Measurements from ENCODE around the gene MACO1. TPM values are rescaled to one million over a fixed set of nuclear protein-coding genes. Genes with fewer than 3 reads are reported as not detected.
"Not testable (repeated sequence)": the region's sequence is repeated elsewhere in the genome, so short reads cannot be mapped to it uniquely, and the experiment has no call there.

MACO1 gene
- total RNA-seq, 1 donor from 2014 or later: 39.4 TPM

DNA sequence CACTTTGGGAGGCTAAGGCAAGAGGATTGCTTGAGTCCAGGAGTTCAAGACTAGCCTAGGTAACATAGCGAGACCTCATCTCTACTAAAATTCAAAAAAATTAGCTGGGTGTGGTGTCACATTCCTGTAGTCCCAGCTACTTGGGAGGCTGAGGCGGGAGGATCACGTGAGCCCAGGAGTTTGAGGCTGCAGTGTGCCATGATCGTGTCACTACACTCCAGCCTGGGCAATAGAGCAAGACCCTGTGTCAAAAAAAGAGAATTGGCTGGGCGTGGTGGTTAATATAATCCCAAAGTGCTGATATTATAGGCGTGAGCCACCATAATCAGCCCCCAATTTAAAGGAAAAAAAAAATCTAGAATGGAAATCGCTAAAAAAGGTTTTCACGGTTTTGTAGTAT is 7.0 kb downstream of the MACO1 start:
- Mint-ChIP-seq H3K36me3 (ENCODE audit: low read depth) (no peaks in the 10 kb centered on the region), H3K9me3 (ENCODE audit: low read depth) (no peaks in the 10 kb centered on the region), H3K4me3 (ENCODE audit: unreplicated experiment) (no peak overlapping the region), H3K27me3 (ENCODE audit: low read depth) (no peaks in the 10 kb centered on the region), H3K27ac (ENCODE audit: unreplicated experiment) (no peak overlapping the region), H3K4me1 (ENCODE audit: low read depth) (peaks cover 55% of the 10 kb centered on the region)
- no peak for DNase-seq (ENCODE audit: low spot score)
- TF ChIP-seq, protein P1, sequence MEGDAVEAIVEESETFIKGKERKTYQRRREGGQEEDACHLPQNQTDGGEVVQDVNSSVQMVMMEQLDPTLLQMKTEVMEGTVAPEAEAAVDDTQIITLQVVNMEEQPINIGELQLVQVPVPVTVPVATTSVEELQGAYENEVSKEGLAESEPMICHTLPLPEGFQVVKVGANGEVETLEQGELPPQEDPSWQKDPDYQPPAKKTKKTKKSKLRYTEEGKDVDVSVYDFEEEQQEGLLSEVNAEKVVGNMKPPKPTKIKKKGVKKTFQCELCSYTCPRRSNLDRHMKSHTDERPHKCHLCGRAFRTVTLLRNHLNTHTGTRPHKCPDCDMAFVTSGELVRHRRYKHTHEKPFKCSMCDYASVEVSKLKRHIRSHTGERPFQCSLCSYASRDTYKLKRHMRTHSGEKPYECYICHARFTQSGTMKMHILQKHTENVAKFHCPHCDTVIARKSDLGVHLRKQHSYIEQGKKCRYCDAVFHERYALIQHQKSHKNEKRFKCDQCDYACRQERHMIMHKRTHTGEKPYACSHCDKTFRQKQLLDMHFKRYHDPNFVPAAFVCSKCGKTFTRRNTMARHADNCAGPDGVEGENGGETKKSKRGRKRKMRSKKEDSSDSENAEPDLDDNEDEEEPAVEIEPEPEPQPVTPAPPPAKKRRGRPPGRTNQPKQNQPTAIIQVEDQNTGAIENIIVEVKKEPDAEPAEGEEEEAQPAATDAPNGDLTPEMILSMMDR (IDR thresholded peaks at IDR 0.05): no peak

DNA sequence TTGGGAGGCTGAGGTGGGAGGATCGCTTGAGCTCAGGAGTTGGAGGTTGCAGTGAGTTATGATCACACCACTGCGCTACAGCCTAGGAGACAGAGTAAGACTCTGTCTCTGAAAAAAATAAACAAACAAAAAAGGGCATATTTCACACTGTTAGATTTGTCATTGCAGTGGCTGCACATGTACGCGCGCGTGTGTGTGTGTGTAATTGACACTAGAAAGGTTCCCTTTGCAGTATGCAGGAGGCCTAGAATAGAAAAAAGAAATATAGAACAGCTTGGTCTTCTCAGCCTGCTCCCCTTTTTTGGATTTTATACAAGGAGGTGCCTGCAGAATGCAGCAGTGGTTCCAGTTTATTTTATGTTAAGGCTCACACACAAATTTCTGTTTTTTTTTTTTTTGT is 8.6 kb downstream of the MACO1 start:
- no peaks in the 10 kb centered on the region for H3K36me3 Mint-ChIP-seq (ENCODE audit: low read depth)
- H3K9me3 Mint-ChIP-seq (ENCODE audit: low read depth): no peaks in the 10 kb centered on the region
- no peak for DNase-seq (ENCODE audit: low spot score)
- no peak overlapping the region for H3K27ac Mint-ChIP-seq (ENCODE audit: unreplicated experiment)
- H3K4me1 Mint-ChIP-seq (ENCODE audit: low read depth): peaks cover 45% of the 10 kb centered on the region
- TF ChIP-seq, protein P1 (IDR thresholded peaks at IDR 0.05): no peak
- no peak overlapping the region for H3K4me3 Mint-ChIP-seq (ENCODE audit: unreplicated experiment)
- no peaks in the 10 kb centered on the region for H3K27me3 Mint-ChIP-seq (ENCODE audit: low read depth)

DNA sequence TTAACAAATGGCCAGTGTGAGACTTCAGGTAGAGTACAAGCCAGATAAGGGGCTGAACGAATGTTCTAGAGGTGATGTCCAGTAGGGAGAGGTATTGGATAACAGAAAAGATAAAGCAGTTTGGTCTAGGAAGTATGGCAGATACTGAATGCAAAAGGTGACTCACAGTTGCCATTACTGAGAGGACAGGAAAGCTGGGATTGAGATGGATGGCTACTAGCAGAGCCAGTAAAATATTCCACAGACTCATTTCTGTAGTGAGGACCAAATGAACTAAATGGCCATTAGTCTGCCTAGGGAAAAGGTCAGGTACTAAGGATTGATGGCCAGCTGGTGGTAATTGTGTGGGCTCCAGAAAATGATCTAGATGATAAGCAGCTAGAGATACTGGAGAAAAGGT is 11.5 kb downstream of the MACO1 start:
- Mint-ChIP-seq H3K27me3 (ENCODE audit: low read depth) (no peaks in the 10 kb centered on the region), H3K4me1 (ENCODE audit: low read depth) (peaks cover 24% of the 10 kb centered on the region), H3K27ac (ENCODE audit: unreplicated experiment) (no peak overlapping the region), H3K9me3 (ENCODE audit: low read depth) (no peaks in the 10 kb centered on the region), H3K4me3 (ENCODE audit: unreplicated experiment) (no peak overlapping the region), H3K36me3 (ENCODE audit: low read depth) (no peaks in the 10 kb centered on the region)
- TF ChIP-seq, protein P1 (IDR thresholded peaks at IDR 0.05): no peak
- DNase-seq (ENCODE audit: low spot score): no peak

DNA sequence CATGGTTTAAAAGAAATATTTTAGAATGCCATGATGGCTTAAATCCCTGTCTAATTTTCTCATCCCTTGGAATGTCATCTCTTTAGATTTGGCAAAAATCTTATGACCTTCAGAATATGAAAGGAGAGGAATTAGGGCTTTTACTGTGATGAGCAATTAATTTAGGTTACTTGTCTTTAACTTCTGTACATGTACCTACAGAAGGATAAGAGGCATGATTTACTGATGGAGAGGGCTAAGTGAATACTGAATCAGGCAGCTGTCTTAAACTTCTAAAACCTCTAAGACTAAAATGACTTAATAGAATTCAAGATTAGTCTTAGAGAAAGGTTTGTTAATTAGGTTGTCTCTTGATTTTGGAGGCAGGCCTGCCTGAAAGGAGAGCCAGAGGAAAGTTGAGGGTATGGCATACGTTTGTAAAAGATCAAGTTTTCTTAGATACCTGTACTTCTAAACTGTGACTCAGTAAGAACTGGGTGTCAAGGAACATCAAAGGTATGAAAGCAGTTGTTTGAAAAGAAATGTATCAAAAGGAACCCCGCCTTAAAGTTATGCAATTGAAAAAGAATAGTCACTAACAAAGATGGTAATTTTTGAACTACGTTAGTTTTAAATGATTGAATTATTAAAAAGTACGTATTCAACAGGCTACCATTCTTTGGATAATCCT is 12.5 kb downstream of the MACO1 start:
- H3K4me1 Mint-ChIP-seq (ENCODE audit: low read depth): peaks cover 24% of the 10 kb centered on the region
- H3K27ac Mint-ChIP-seq (ENCODE audit: unreplicated experiment): no peak overlapping the region
- no peak overlapping the region for H3K4me3 Mint-ChIP-seq (ENCODE audit: unreplicated experiment)
- no peak for DNase-seq (ENCODE audit: low spot score)
- H3K27me3 Mint-ChIP-seq (ENCODE audit: low read depth): no peaks in the 10 kb centered on the region
- TF ChIP-seq, protein P1 (IDR thresholded peaks at IDR 0.05): no peak
- H3K36me3 Mint-ChIP-seq (ENCODE audit: low read depth): peaks cover 1% of the 10 kb centered on the region
- H3K9me3 Mint-ChIP-seq (ENCODE audit: low read depth): no peaks in the 10 kb centered on the region

DNA sequence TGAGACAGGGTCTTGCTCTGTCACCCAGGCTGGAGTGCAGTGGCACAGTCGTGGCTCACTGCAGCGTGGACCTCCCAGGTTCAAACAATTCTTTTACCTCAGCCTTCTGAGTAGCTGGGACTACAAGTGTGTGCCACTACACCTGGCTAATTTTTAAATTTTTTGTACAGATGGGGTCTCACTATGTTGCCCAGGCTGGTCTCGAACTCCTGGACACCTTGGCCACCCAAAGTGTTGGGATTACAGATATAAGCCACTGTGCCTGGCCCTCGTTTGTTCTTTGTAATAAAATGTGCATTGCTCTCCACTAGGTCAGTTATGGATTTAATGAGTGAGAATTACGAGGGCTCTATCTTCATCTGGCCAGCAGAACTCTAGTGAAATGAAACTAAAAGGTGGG is 13.9 kb downstream of the MACO1 start:
- not testable (repeated sequence) for H3K36me3 Mint-ChIP-seq (ENCODE audit: low read depth); H3K27me3 Mint-ChIP-seq (ENCODE audit: low read depth); H3K4me3 Mint-ChIP-seq (ENCODE audit: unreplicated experiment); H3K9me3 Mint-ChIP-seq (ENCODE audit: low read depth); H3K27ac Mint-ChIP-seq (ENCODE audit: unreplicated experiment); DNase-seq (ENCODE audit: low spot score)
- peaks cover 24% of the 10 kb centered on the region for H3K4me1 Mint-ChIP-seq (ENCODE audit: low read depth)

DNA sequence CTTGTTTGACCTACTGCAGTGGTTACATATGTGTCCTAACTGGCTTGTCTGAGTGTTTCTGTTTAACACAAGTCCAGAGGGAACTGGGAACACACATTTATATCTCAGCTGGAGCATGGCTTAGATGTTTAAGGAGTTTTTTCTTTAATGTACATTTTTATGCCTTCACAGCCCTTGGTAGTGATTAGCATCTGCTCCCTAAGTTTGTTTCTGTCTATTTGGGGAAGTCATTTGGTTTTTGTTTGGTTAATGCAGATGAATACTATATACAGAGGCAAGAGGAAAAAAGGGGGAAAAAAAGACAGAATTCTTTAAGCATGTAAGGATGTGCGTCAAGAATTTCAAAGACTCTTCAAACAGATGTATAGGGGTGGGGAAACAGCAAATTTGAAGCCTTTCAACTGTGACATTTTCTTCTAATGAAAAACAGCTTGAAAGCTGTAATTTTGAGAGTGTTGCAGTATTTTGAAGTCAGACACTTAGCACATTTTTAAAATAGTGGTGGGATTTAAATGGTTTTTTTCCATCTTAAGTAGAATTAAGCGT is 15.4 kb downstream of the MACO1 start:
- TF ChIP-seq, protein P1 (IDR thresholded peaks at IDR 0.05): no peak
- Mint-ChIP-seq H3K4me1 (ENCODE audit: low read depth) (peaks cover 35% of the 10 kb centered on the region), H3K4me3 (ENCODE audit: unreplicated experiment) (no peak overlapping the region), H3K27ac (ENCODE audit: unreplicated experiment) (no peak overlapping the region), H3K27me3 (ENCODE audit: low read depth) (no peaks in the 10 kb centered on the region), H3K36me3 (ENCODE audit: low read depth) (peaks cover 3% of the 10 kb centered on the region), H3K9me3 (ENCODE audit: low read depth) (no peaks in the 10 kb centered on the region)
- DNase-seq (ENCODE audit: low spot score): no peak

Data from chondrocyte (in vitro differentiated cells).